Measurements from ENCODE around the gene HSD17B2. TPM values are rescaled to one million over a fixed set of nuclear protein-coding genes. Genes with fewer than 3 reads are reported as not detected.

The HSD17B2 gene
- total and polyA plus RNA-seq, 4 donors: 2.7 to 6.2 (median 3.1) TPM

- TF ChIP-seq, protein P1, sequence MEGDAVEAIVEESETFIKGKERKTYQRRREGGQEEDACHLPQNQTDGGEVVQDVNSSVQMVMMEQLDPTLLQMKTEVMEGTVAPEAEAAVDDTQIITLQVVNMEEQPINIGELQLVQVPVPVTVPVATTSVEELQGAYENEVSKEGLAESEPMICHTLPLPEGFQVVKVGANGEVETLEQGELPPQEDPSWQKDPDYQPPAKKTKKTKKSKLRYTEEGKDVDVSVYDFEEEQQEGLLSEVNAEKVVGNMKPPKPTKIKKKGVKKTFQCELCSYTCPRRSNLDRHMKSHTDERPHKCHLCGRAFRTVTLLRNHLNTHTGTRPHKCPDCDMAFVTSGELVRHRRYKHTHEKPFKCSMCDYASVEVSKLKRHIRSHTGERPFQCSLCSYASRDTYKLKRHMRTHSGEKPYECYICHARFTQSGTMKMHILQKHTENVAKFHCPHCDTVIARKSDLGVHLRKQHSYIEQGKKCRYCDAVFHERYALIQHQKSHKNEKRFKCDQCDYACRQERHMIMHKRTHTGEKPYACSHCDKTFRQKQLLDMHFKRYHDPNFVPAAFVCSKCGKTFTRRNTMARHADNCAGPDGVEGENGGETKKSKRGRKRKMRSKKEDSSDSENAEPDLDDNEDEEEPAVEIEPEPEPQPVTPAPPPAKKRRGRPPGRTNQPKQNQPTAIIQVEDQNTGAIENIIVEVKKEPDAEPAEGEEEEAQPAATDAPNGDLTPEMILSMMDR (IDR thresholded peaks at IDR 0.05; ENCODE audit: control extremely low read depth, extremely low read depth): no peak
- Histone ChIP-seq H3K36me3 (ENCODE audit: control insufficient read depth in 4 of 4, insufficient read depth in 4 of 4, low read length in 4 of 4) (no peaks in the 10 kb centered on the region), H3K27ac (ENCODE audit: low read depth in 1 of 2, low read length in 1 of 2) (no peak overlapping the region), H3K4me3 (no peak overlapping the region), H3K9ac (ENCODE audit: insufficient read depth in 1 of 2, low read length in 2 of 2) (no peak overlapping the region), H3K4me1 (ENCODE audit: control insufficient read depth in 5 of 5, insufficient read depth in 5 of 5, low read length in 5 of 5) (no peaks in the 10 kb centered on the region), H3K9me3 (ENCODE audit: control insufficient read depth in 4 of 4, insufficient read depth in 3 of 4, low read length in 3 of 4) (no peaks in the 10 kb centered on the region), H3K27me3 (ENCODE audit: control insufficient read depth in 3 of 3, insufficient read depth in 3 of 3, low read length in 2 of 3) (no peaks in the 10 kb centered on the region)
- no peak for DNase-seq
- no peak for ATAC-seq (ENCODE audit: insufficient read depth, low FRiP score)
- WGBS, 2 donors: 94 to 100% methylated on average over 1 of the region's 1 CpG
Observed at GRCh38 chr16:82091241-82091640, 56.2 kb downstream of the HSD17B2 start.

GRCh38 chr16:82092711-82093110 is 57.7 kb downstream of the HSD17B2 start:
- TF ChIP-seq, protein P1 (IDR thresholded peaks at IDR 0.05; ENCODE audit: control extremely low read depth, extremely low read depth): no peak
- 78 to 93% methylated on average over 2 of the region's 2 CpGs for WGBS, 2 donors
- DNase-seq (no peak), ATAC-seq (ENCODE audit: insufficient read depth, low FRiP score) (no peak)
- Histone ChIP-seq H3K9ac (ENCODE audit: insufficient read depth in 1 of 2, low read length in 2 of 2) (no peak overlapping the region), H3K27ac (ENCODE audit: low read depth in 1 of 2, low read length in 1 of 2) (no peak overlapping the region), H3K4me3 (no peak overlapping the region), H3K4me1 (ENCODE audit: control insufficient read depth in 5 of 5, insufficient read depth in 5 of 5, low read length in 5 of 5) (no peaks in the 10 kb centered on the region), H3K9me3 (ENCODE audit: control insufficient read depth in 4 of 4, insufficient read depth in 3 of 4, low read length in 3 of 4) (no peaks in the 10 kb centered on the region), H3K27me3 (ENCODE audit: control insufficient read depth in 3 of 3, insufficient read depth in 3 of 3, low read length in 2 of 3) (no peaks in the 10 kb centered on the region), H3K36me3 (ENCODE audit: control insufficient read depth in 4 of 4, insufficient read depth in 4 of 4, low read length in 4 of 4) (no peaks in the 10 kb centered on the region)

GRCh38 chr16:82093666-82094300 is 58.7 kb downstream of the HSD17B2 start:
- Histone ChIP-seq H3K36me3 (ENCODE audit: control insufficient read depth in 4 of 4, insufficient read depth in 4 of 4, low read length in 4 of 4) (no peaks in the 10 kb centered on the region), H3K27ac (ENCODE audit: low read depth in 1 of 2, low read length in 1 of 2) (no peak overlapping the region), H3K27me3 (ENCODE audit: control insufficient read depth in 3 of 3, insufficient read depth in 3 of 3, low read length in 2 of 3) (no peaks in the 10 kb centered on the region), H3K4me1 (ENCODE audit: control insufficient read depth in 5 of 5, insufficient read depth in 5 of 5, low read length in 5 of 5) (no peaks in the 10 kb centered on the region), H3K9me3 (ENCODE audit: control insufficient read depth in 4 of 4, insufficient read depth in 3 of 4, low read length in 3 of 4) (no peaks in the 10 kb centered on the region), H3K4me3 (no peak overlapping the region), H3K9ac (ENCODE audit: insufficient read depth in 1 of 2, low read length in 2 of 2) (no peak overlapping the region)
- no peak for DNase-seq
- TF ChIP-seq, protein P1 (IDR thresholded peaks at IDR 0.05; ENCODE audit: control extremely low read depth, extremely low read depth): no peak
- no peak for ATAC-seq (ENCODE audit: insufficient read depth, low FRiP score)
